Right lung (tissue), 5 donors: ENCODE measurements around the gene ING3. TPM values are rescaled to one million over a fixed set of nuclear protein-coding genes. Genes with fewer than 3 reads are reported as not detected.
"Not testable (repeated sequence)": the region's sequence is repeated elsewhere in the genome, so short reads cannot be mapped to it uniquely, and the experiment has no call there.

ENCODE experiments used
- DNase-seq, 2 donors: peaks; one replicate each; pipeline ENCODE4 v3.0.0-alpha.2; 2013
- polyA plus RNA-seq, 5 donors: library from polyadenylated mRNA; unstranded; fragments of 120-200 nt; gene quantifications; one replicate each; pipeline versions ENCODE4 v1.2.1 to v1.2.3, GENCODE V29; 2013; ENCODE audit warnings: inconsistent platforms in 1 of 5, low replicate concordance in 1 of 5; ENCODE audit not compliant: insufficient read length in 5 of 5, insufficient read depth in 1 of 5

Gene ING3
- polyA plus RNA-seq, 5 donors: 29.2 to 49.4 (median 39.2) TPM

DNA sequence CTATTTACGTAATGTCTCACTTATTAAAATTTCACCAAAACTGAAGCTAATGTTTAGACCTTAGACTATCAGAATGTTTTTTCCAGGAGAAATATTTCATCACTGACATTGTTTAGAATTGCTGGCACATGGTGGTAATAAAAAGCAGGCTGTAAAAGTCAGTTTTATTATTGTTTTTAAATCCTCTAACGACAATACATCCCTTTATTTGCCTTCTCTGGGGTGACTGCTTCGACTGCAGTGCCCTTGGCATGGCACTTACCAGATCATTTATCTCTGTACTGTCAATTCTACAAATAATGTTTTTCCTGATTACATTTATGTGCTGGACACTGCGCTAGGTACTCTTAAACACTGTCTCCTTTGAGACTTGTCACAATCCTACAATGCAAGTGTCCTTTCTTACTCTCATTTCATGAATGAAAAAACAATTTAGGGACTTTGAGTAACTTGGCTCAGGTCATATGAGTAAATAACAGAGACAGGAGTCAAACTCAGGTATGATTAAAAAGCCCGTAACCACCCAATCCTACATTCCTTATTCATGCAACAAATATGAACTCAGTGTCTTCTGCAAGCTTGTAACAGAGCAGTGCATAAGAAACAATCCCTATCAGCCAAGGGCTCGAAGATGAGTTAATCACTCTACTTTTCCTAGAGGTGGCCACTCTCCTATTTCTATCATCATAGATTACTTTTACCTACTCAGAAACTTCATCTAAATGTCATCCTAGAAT lies 5.6 kb upstream of the ING3 start:
- no peak for DNase-seq

GRCh38 chr7:120947980-120948379 lies 2.6 kb upstream of the ING3 start:
- no peak for DNase-seq

DNA sequence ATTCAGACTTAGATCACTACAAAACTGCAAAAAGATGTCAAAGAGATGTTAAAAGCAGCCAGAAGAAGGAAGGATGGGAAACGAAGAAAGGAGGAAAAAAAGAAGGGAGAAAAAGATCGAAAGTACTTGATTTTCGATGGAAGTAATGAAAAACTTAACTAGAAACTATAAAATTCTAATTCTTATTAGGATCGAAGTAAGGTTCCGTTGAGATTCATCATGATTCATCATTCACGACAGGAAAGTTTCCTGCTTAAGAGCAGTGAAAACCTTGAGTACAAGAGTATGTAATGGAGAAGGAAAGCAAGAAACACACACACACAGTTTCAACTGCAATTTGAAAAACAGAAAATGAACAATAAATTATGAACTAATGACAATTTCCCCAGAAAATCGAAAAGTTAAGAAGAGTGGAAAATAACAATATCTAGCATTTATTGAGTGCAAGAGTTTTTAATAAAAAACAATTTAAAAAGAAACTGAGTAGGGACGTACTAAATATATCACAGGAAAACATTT lies 1.1 kb upstream of the ING3 start:
- no peak for DNase-seq

DNA sequence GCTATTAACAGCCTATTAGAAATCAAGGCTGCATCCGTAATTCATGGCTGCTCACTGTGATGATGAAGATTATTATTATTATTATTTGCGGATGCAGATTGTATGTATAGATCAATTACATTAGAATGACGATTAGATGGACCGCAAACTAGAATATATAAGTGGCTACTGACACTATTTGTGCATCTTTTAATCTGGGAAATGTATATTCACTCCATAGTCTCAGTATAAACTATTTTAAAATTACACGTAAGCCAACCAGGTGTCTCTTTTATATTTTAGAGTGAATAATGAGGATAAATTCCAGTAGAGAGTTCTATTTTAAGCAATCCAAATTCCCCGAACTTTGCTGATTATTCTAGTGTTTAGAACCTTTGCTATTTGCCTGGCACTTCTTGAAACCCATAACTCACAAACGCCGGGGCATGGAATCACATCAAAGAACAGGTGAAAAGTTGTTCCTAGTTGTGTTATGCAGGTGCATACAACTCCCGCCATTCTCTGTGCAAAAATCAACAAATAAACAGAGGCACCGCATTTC lies 509 bp upstream of the ING3 start:
- no peak for DNase-seq

DNA sequence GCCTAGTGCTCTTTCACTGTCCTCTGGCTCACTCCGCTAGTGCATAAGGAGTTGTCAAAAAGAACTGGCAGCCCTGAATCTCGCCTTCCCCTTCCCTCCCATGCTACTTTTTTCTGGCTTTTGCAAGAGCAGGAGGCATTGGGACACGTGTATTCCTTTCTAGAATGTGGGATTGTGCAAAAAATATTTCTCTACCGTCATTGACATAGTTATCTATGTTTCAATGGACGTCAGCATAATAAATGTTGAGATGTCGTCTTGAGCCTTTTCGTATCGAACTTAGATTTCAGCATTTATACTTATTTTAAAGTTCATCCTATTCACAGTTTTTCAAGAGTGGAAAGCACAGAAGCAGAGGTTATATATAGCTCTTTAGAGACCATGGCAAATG lies 727 bp downstream of the ING3 start:
- no peak for DNase-seq

GRCh38 chr7:120951826-120952225 lies 1.2 kb downstream of the ING3 start:
- no peak for DNase-seq

GRCh38 chr7:120955577-120956149 lies 5.1 kb downstream of the ING3 start:
- DNase-seq: no peak

DNA sequence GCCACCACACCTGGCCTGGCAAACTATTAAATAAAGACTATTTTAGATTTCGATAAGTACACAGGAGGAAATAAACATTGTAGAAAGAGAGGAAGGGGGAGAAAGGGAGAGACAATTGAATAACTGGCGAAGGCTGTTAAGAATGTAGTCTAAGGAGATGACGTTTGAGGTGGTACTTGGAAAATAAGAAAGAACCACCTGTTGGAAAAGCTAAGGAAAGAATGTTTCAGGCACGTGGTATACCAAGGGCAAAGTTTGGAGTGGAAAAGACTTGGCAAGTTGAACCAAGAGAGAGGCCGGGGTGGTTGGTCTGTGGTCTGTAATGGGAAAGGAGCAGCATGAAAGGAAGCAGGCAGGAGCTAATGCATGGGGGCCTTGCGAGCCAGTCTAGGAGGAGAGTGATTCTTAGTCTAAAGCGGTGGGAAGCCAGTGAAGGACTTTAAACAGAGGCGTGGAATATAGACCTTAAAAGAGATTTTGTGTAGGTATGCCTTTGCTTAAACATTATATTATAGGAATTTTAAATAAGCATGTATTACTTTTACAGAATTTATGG lies 9.4 kb downstream of the ING3 start:
- no peak for DNase-seq

DNA sequence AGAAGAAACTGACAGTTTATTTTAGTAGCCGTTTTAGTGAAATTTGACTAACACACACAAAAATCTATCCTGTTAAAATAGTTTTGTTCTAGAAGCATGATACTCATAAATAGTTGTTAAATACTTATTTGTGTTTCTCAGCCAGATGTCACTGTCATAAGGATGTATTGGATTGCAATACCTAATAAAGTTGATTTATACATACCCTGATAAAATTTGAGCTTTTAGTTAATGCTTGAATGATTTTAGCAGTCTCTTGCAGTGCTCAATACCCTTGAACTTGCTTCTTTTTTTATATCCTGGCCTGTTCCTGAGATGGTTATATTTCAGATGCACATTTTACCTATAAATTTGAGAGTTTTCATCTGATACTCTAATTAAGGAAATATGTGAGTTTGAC lies 10.1 kb downstream of the ING3 start:
- DNase-seq: no peak

- no peak for DNase-seq
Measured at GRCh38 chr7:120961638-120962173, 11.1 kb downstream of the ING3 start.

DNA sequence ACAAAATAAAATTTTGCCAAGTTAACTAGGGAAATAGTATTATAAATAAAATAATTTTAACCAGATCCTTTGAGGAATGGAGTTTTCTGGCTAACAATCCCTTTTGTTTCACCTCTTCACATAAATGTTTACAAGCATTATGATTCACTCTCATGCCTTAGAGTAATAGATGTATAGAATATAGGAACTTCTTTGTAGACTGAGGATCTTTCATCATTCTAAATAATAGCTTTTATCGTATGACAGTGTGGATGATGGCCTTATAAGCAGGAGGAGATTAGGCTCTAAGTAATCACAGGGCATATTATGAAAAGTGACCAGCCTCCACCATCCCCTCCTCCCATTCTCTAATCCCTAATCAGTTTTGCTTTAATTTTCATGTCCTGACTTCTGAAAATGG lies 13.5 kb downstream of the ING3 start:
- DNase-seq: no peak

DNA sequence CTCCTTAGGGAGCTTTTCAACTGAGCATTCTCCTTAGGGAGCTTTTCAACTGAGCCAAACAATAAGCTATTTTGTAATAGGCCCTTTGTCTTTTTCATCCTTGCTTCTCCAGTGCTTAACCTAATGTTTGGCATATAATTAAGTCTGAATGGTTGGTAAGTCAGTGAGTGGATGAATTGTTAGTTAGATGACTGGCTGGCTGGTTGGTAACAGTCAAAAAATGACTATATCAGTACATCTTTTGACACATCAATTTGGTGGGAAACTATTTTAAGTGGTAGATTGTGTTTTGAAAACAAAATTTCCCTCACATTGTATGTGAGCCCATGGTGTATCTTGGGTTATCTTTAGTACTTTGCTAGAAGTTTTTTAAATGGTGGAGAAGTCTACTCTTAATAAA lies 16.4 kb downstream of the ING3 start:
- DNase-seq: no peak

DNA sequence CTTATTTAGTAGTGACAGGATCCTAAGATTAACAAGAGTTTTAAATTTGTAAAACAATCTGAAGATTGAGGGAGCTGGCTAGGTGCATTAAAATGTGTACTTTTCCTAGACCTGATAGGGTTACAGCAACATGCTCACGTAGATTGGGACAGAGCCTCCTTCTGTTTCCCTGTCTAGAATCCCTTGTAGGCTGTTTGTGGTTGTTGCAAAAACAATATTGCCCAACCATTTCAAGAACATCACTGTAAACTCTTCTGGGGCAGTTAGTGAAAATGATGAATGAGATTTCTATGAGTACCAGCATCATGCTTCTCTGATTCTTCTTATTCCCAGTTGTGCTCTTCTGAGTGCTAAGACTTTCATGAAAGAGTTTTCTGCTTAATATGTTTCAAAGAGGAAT lies 23.3 kb downstream of the ING3 start:
- no peak for DNase-seq

GRCh38 chr7:120979765-120980499 lies 29.4 kb downstream of the ING3 start:
- DNase-seq: no peak

DNA sequence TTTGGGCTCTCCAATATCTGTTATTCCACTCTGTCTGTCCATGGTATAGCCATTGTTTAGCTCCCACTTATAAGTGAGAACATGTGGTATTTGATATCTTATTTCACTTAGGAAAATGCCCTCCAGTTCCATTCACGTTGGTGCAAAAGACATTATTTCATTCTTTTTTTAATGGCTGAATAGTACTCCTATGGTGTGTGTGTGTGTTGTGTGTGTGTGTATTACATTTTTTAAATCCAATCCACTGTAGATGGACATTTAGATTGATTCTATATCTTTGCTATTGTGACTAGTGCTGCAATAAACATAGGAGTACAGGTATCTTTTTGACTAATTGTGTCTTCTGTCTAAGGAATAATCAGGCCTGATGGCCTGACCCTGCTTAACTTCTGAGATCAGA lies 30.5 kb downstream of the ING3 start:
- DNase-seq: no peak

GRCh38 chr7:120981888-120982615 lies 31.5 kb downstream of the ING3 start:
- DNase-seq: no peak

GRCh38 chr7:120983592-120983991 lies 33.0 kb downstream of the ING3 start:
- not testable (repeated sequence) for DNase-seq

- no peak for DNase-seq
Measured at GRCh38 chr7:120984406-120984805, 33.8 kb downstream of the ING3 start.

- no peak for DNase-seq
Measured at GRCh38 chr7:120985130-120985758, 34.7 kb downstream of the ING3 start.

DNA sequence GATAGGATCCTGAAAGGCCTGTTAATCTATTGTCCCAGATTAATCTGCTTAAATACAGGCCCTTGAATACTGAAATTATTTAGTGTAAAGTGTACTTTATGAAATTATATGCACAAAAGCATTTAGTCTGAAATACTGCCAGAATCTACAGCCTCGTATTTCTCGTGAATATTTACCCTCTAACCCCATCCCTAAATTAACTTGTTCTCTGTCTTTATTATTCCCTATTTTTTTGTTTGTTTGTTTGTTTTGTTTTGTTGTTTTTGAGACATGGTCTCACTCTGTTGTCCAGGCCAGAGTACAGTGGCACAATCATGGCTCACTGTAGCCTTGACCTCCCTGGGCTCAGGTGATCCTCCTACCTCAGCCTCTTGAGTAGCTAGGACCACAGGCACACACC lies 35.3 kb downstream of the ING3 start:
- no peak for DNase-seq

GRCh38 chr7:120986650-120987049 lies 36.1 kb downstream of the ING3 start:
- DNase-seq: no peak
